Astrocyte (in vitro differentiated cells and primary cell): ENCODE results near the gene MS4A13.
"Not testable (repeated sequence)": the region's sequence is repeated elsewhere in the genome, so short reads cannot be mapped to it uniquely, and the experiment has no call there.

Experiments
- CTCF ChIP-seq: IDR thresholded peaks from 2 replicates; pipeline ENCODE4 v1.5.1; 2011; ENCODE audit warnings: low read depth, mild to moderate bottlenecking, inconsistent platforms, low read length, moderate library complexity; ENCODE audit not compliant: insufficient read depth
- EZH2 ChIP-seq: IDR thresholded peaks from 2 replicates; pipeline ENCODE4 v1.6.1; 2012; ENCODE audit warnings: mild to moderate bottlenecking, low read length, inconsistent platforms; ENCODE audit not compliant: insufficient read depth

DNA sequence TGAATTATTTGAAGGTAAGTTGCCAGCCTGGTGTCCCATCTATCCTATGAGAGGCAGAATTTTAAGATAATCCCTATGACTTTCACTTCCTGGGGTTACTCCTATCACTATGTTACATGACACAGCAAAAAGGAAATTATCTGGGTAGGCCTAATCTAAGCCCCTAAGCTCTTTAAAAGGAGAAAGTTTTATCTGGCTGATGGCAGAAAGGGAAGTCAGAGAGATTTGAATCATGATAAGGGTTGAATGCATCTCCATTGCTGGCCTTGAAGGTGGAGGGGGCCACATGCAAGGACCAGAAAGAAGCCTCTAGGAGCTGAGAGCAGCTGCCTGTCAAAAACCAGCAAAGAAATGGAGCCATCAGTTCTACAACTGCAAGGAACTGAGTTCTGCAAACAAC, 23.4 kb downstream of the MS4A13 start:
- TF ChIP-seq CTCF, EZH2: not testable (repeated sequence)
